ENCODE data around the gene ARAF.
A peak's percentile ranks its signal among the peaks of the same experiment; 100 is the strongest.

ARAF gene

DNA sequence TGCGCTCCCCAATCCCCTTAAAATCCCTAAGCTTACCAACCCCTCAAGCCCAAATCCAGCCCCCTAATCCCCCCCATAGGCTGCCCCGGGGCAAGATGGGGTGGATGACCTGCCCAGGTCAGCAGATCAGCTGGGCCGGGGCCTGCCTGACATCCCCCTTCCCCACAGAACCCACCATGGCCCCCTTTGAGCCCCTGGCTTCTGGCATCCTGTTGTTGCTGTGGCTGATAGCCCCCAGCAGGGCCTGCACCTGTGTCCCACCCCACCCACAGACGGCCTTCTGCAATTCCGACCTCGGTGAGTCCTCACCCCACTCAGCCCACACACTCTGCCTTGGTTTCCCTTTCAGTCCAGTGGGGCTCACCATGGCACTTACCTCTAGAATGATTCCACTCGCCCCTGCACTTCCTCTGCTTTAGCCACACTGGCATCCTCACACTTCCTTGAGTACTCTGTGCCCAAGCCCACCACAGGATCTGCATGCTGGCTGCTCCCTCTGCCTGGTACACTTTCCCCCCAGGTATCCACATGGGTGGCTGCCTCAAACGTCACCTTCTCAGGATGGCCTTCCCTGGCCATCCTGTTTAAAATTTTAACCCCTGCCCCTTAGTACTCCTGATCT lies 22.3 kb downstream of the ARAF start:
- Histone ChIP-seq H3K4me2 (peak overlapping the region; percentile 69 to 91 (median 78)), H3K27ac (peak overlapping the region in 10 of 11 experiments; percentile 75 to 86 (median 82); a peak in 20 of 22 replicates), H3K9me3 (replicated peaks in 1 of 11) (no peaks in the 10 kb centered on the region), H3K4me3 (peak overlapping the region in 7 of 10 experiments; percentile 59 to 75 (median 66); a peak in 15 of 20 replicates), H3K9ac (peak overlapping the region in 9 of 11 experiments; percentile 23 to 87 (median 83); a peak in 13 of 22 replicates), H3K4me1 (peaks cover 36 to 61% (median 53%) of the 10 kb centered on the region in 10 experiments), H4K20me1 (peaks cover 0 to 51% (median 5%) of the 10 kb centered on the region in 11 experiments; a peak in 9 of 22 replicates), H3K36me3 (peaks cover 0 to 26% (median 8%) of the 10 kb centered on the region in 11 experiments; a peak in 11 of 22 replicates), H3K27me3 (peaks cover 8 to 57% (median 40%) of the 10 kb centered on the region in 11 experiments; a peak in 20 of 22 replicates)
- TF ChIP-seq Cebpa-rat (IDR thresholded peaks at IDR 0.05) = no peak

DNA sequence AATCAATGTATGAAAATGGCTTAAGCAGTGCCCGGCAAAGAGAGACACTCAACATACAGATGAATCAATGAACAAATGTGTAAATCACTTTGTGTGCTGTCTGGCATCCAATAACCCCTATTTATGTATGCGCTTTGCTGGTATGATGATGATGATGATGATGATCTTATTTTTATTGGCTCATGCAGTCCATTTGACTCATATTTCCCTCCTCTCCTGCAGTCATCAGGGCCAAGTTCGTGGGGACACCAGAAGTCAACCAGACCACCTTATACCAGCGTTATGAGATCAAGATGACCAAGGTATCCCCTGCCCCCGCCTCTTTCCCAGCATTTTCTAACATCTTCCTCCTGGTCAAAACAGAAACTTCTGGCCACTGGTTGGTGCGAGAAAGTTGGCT lies 23.7 kb downstream of the ARAF start:
- Histone ChIP-seq H3K9ac (peak overlapping the region in 1 of 11 experiments; percentile 42; a peak in 1 of 22 replicates), H3K27ac (no peak overlapping the region), H3K36me3 (peaks cover 0 to 26% (median 8%) of the 10 kb centered on the region in 11 experiments; a peak in 11 of 22 replicates), H3K27me3 (peaks cover 8 to 49% (median 40%) of the 10 kb centered on the region in 11 experiments; a peak in 19 of 22 replicates), H3K9me3 (replicated peaks in 1 of 11) (no peaks in the 10 kb centered on the region), H4K20me1 (peaks cover 0 to 51% (median 5%) of the 10 kb centered on the region in 11 experiments; a peak in 9 of 22 replicates), H3K4me3 (peak overlapping the region in 2 of 10 experiments; percentile 64 to 68; a peak in 4 of 20 replicates), H3K4me2 (peak overlapping the region in 5 of 11 experiments; percentile 78 to 91 (median 85); a peak in 8 of 22 replicates), H3K4me1 (peaks cover 26 to 50% (median 41%) of the 10 kb centered on the region in 10 experiments)
- no peak for TF ChIP-seq Cebpa-rat (IDR thresholded peaks at IDR 0.05)

GRCh38 chrX:47585273-47585672 lies 24.3 kb downstream of the ARAF start:
- Histone ChIP-seq H3K4me3 (peak overlapping the region in 2 of 10 experiments; percentile 64 to 68; a peak in 3 of 20 replicates), H3K27ac (no peak overlapping the region), H4K20me1 (peaks cover 0 to 51% (median 5%) of the 10 kb centered on the region in 11 experiments; a peak in 9 of 22 replicates), H3K4me2 (peak overlapping the region in 5 of 11 experiments; percentile 78 to 91 (median 85); a peak in 9 of 22 replicates), H3K36me3 (peaks cover 0 to 26% (median 8%) of the 10 kb centered on the region in 11 experiments; a peak in 11 of 22 replicates), H3K4me1 (peaks cover 30 to 55% (median 44%) of the 10 kb centered on the region in 10 experiments), H3K27me3 (peaks cover 8 to 54% (median 44%) of the 10 kb centered on the region in 11 experiments; a peak in 19 of 22 replicates), H3K9me3 (replicated peaks in 1 of 11) (no peaks in the 10 kb centered on the region), H3K9ac (peak overlapping the region in 1 of 11 experiments; percentile 15; a peak in 1 of 22 replicates)
- no peak for TF ChIP-seq Cebpa-rat (IDR thresholded peaks at IDR 0.05)

- H3K36me3 ChIP-seq = peaks cover 0 to 26% (median 8%) of the 10 kb centered on the region in 11 experiments; a peak in 11 of 22 replicates
- peak overlapping the region in 9 of 11 experiments; percentile 4 to 91 (median 78); a peak in 13 of 22 replicates for H3K4me2 ChIP-seq
- no peak overlapping the region for H3K4me3 ChIP-seq
- H3K27me3 ChIP-seq = peaks cover 8 to 64% (median 53%) of the 10 kb centered on the region in 11 experiments; a peak in 19 of 22 replicates
- peaks cover 0 to 51% (median 5%) of the 10 kb centered on the region in 11 experiments; a peak in 9 of 22 replicates for H4K20me1 ChIP-seq
- TF ChIP-seq Cebpa-rat (IDR thresholded peaks at IDR 0.05) = no peak
- peaks cover 30 to 58% (median 43%) of the 10 kb centered on the region in 10 experiments for H3K4me1 ChIP-seq
- no peaks in the 10 kb centered on the region for H3K9me3 ChIP-seq (replicated peaks in 1 of 11)
- H3K27ac ChIP-seq = no peak overlapping the region
- no peak overlapping the region for H3K9ac ChIP-seq
Observed at GRCh38 chrX:47586043-47586787, 25.2 kb downstream of the ARAF start.

GRCh38 chrX:47587091-47587891 lies 26.3 kb downstream of the ARAF start:
- H3K27me3 ChIP-seq = peaks cover 13 to 75% (median 64%) of the 10 kb centered on the region in 11 experiments; a peak in 21 of 22 replicates
- no peaks in the 10 kb centered on the region for H3K9me3 ChIP-seq (replicated peaks in 1 of 11)
- H3K36me3 ChIP-seq = peaks cover 0 to 26% (median 8%) of the 10 kb centered on the region in 11 experiments; a peak in 11 of 22 replicates
- H3K9ac ChIP-seq = no peak overlapping the region
- TF ChIP-seq Cebpa-rat (IDR thresholded peaks at IDR 0.05) = no peak
- no peak overlapping the region for H3K4me2 ChIP-seq
- peaks cover 0 to 51% (median 5%) of the 10 kb centered on the region in 11 experiments; a peak in 9 of 22 replicates for H4K20me1 ChIP-seq
- H3K4me3 ChIP-seq = no peak overlapping the region
- H3K4me1 ChIP-seq = peaks cover 22 to 50% (median 35%) of the 10 kb centered on the region in 10 experiments
- no peak overlapping the region for H3K27ac ChIP-seq

GRCh38 chrX:47587906-47588735 lies 27.1 kb downstream of the ARAF start:
- no peak overlapping the region for H3K9ac ChIP-seq
- no peak overlapping the region for H3K4me3 ChIP-seq
- H3K36me3 ChIP-seq = peaks cover 0 to 26% (median 8%) of the 10 kb centered on the region in 11 experiments; a peak in 11 of 22 replicates
- no peak overlapping the region for H3K27ac ChIP-seq
- TF ChIP-seq Cebpa-rat (IDR thresholded peaks at IDR 0.05) = no peak
- no peak overlapping the region for H3K4me2 ChIP-seq
- peaks cover 0 to 51% (median 5%) of the 10 kb centered on the region in 11 experiments; a peak in 9 of 22 replicates for H4K20me1 ChIP-seq
- H3K4me1 ChIP-seq = peaks cover 17 to 48% (median 30%) of the 10 kb centered on the region in 10 experiments
- peaks cover 15 to 82% (median 69%) of the 10 kb centered on the region in 11 experiments; a peak in 21 of 22 replicates for H3K27me3 ChIP-seq
- H3K9me3 ChIP-seq (replicated peaks in 1 of 11) = no peaks in the 10 kb centered on the region

DNA sequence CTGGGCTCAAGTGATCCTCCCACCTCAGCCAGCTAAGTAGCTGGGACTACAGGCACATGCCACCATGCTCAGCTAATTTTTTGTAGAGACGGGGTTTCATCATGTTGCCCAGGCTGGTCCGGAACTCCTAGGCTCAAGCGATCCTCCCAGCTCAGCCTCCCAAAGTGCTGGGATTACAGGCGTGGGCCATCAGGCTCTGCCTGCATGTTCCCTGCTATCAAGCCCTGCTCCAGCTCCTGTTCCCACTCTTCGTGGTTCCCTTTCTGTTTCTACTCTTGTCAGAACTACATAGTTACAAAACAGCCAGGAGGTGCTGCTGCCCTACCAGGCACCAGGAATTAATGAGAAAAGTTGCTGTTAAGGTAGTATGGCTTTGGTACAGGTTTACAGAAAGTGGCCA lies 30.0 kb downstream of the ARAF start:
- Histone ChIP-seq H3K9me3 (replicated peaks in 1 of 11) (peaks cover 2 to 8% (median 4%) of the 10 kb centered on the region in 11 experiments; a peak in 20 of 22 replicates), H3K27ac (no peak overlapping the region), H3K9ac (no peak overlapping the region), H4K20me1 (peaks cover 0 to 22% (median 3%) of the 10 kb centered on the region in 11 experiments; a peak in 9 of 22 replicates), H3K4me3 (no peak overlapping the region), H3K36me3 (peaks cover 0 to 8% (median 0%) of the 10 kb centered on the region in 11 experiments; a peak in 7 of 22 replicates), H3K4me2 (peak overlapping the region in 8 of 11 experiments; percentile 35 to 58 (median 46); a peak in 8 of 22 replicates), H3K27me3 (peaks cover 27 to 91% (median 78%) of the 10 kb centered on the region in 11 experiments), H3K4me1 (peaks cover 11 to 21% (median 16%) of the 10 kb centered on the region in 10 experiments)
- TF ChIP-seq Cebpa-rat (IDR thresholded peaks at IDR 0.05) = no peak

Measured in BLaER1 treated with 17β-estradiol and CSF1 and Interleukin-3, amounts not matched to agents 10 nM and 100 nM (cell line).